Measurements from ENCODE around the gene FBXL4. TPM values are rescaled to one million over a fixed set of nuclear protein-coding genes. Genes with fewer than 3 reads are reported as not detected.

FBXL4 gene
- total and polyA plus RNA-seq, 10 of the 15 experiments (the other 5 are each of a cell fraction or from before 2014, with no cell fraction given), result 2.9 to 16.9 (median 7.2) TPM

GRCh38 chr6:98823428-98824161 lies 124.2 kb downstream of the FBXL4 start:
- H3K27me3 ChIP-seq (replicated peaks in 1 of 2; ENCODE audit: control insufficient read depth in 2 of 2, insufficient read depth in 2 of 2, low read length in 1 of 2), result peaks cover 10 to 17% of the 10 kb centered on the region in 2 experiments
- no peak for FAIRE-seq
- H3K4me1 ChIP-seq (ENCODE audit: control insufficient read depth, insufficient read depth, low read length), result no peaks in the 10 kb centered on the region
- intact Hi-C loops (cut with micrococcal nuclease; ENCODE audit: unreplicated experiment), result no loop called here
- H3K4me2 ChIP-seq (ENCODE audit: control insufficient read depth, insufficient read depth), result no peak overlapping the region
- no peak for ATAC-seq
- DNase-seq (ENCODE audit: low read depth, low spot score), result no peak
- no peaks in the 10 kb centered on the region for H3K36me3 ChIP-seq (ENCODE audit: control insufficient read depth in 2 of 2, insufficient read depth in 2 of 2, low read length in 1 of 2)
- H3K9me3 ChIP-seq (replicated peaks; ENCODE audit: control insufficient read depth, insufficient read depth, low read length), result no peaks in the 10 kb centered on the region
- 35% methylated on average over 12 of the region's 12 CpGs for WGBS (ENCODE audit: insufficient coverage, insufficient replicate concordance, low lambda C conversion rate, missing lambda C conversion rate)
- no peak overlapping the region for H3K27ac ChIP-seq (ENCODE audit: control insufficient read depth, insufficient read depth)
- no peak overlapping the region for H2AFZ ChIP-seq (ENCODE audit: control insufficient read depth, low read depth, low read length)
- in situ Hi-C loops (cut with MboI), result no loop called here
- no peaks in the 10 kb centered on the region for H3K79me2 ChIP-seq (ENCODE audit: control insufficient read depth, insufficient read depth, low read length)
- H3K9ac ChIP-seq (ENCODE audit: control insufficient read depth, insufficient read depth, low read length), result no peak overlapping the region
- ChIA-PET RAD21 (ENCODE audit: unreplicated experiment) (no interaction called here), POLR2A (no interaction called here), CTCF (no interaction called here), SMC1A (ENCODE audit: uncharacterized antibody, unreplicated experiment) (no interaction called here)
- no peaks in the 10 kb centered on the region for H4K20me1 ChIP-seq (ENCODE audit: control insufficient read depth, insufficient read depth)
- no TSS peak for BruUV-seq (replicated peaks)
- H3K4me3 ChIP-seq, result no peak overlapping the region
- TF ChIP-seq KDM1A (IDR thresholded peaks at IDR 0.05; ENCODE audit: borderline replicate concordance) (no peak), STAT3 (IDR thresholded peaks at IDR 0.05; ENCODE audit: low read depth, low read length) (no peak), HDGF (IDR thresholded peaks at IDR 0.05) (no peak), CBX5 (IDR thresholded peaks at IDR 0.05; ENCODE audit: low read depth) (no peak), SREBF2 (IDR thresholded peaks at IDR 0.05; ENCODE audit: low read length) (no peak), ZZZ3 (IDR thresholded peaks at IDR 0.05; ENCODE audit: control insufficient read depth, insufficient read length, low read depth) (no peak), RUNX3 (IDR thresholded peaks at IDR 0.05; ENCODE audit: low read length) (no peak), SP1 (IDR thresholded peaks at IDR 0.05; ENCODE audit: low read depth, low read length) (no peak), MEF2B (IDR thresholded peaks at IDR 0.05; ENCODE audit: partially characterized antibody, poor library complexity, severe bottlenecking) (no peak), SUZ12 (IDR thresholded peaks at IDR 0.05; ENCODE audit: unreplicated experiment) (no peak)
- TF ChIP-seq, protein P1, sequence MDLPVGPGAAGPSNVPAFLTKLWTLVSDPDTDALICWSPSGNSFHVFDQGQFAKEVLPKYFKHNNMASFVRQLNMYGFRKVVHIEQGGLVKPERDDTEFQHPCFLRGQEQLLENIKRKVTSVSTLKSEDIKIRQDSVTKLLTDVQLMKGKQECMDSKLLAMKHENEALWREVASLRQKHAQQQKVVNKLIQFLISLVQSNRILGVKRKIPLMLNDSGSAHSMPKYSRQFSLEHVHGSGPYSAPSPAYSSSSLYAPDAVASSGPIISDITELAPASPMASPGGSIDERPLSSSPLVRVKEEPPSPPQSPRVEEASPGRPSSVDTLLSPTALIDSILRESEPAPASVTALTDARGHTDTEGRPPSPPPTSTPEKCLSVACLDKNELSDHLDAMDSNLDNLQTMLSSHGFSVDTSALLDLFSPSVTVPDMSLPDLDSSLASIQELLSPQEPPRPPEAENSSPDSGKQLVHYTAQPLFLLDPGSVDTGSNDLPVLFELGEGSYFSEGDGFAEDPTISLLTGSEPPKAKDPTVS (IDR thresholded peaks at IDR 0.05; ENCODE audit: low read depth, low read length), result no peak
- TF ChIP-seq, protein P2, sequence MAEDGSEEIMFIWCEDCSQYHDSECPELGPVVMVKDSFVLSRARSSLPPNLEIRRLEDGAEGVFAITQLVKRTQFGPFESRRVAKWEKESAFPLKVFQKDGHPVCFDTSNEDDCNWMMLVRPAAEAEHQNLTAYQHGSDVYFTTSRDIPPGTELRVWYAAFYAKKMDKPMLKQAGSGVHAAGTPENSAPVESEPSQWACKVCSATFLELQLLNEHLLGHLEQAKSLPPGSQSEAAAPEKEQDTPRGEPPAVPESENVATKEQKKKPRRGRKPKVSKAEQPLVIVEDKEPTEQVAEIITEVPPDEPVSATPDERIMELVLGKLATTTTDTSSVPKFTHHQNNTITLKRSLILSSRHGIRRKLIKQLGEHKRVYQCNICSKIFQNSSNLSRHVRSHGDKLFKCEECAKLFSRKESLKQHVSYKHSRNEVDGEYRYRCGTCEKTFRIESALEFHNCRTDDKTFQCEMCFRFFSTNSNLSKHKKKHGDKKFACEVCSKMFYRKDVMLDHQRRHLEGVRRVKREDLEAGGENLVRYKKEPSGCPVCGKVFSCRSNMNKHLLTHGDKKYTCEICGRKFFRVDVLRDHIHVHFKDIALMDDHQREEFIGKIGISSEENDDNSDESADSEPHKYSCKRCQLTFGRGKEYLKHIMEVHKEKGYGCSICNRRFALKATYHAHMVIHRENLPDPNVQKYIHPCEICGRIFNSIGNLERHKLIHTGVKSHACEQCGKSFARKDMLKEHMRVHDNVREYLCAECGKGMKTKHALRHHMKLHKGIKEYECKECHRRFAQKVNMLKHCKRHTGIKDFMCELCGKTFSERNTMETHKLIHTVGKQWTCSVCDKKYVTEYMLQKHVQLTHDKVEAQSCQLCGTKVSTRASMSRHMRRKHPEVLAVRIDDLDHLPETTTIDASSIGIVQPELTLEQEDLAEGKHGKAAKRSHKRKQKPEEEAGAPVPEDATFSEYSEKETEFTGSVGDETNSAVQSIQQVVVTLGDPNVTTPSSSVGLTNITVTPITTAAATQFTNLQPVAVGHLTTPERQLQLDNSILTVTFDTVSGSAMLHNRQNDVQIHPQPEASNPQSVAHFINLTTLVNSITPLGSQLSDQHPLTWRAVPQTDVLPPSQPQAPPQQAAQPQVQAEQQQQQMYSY (CRISPR knock-in tag; IDR thresholded peaks at IDR 0.05), result no peak
- TF ChIP-seq, protein P3, sequence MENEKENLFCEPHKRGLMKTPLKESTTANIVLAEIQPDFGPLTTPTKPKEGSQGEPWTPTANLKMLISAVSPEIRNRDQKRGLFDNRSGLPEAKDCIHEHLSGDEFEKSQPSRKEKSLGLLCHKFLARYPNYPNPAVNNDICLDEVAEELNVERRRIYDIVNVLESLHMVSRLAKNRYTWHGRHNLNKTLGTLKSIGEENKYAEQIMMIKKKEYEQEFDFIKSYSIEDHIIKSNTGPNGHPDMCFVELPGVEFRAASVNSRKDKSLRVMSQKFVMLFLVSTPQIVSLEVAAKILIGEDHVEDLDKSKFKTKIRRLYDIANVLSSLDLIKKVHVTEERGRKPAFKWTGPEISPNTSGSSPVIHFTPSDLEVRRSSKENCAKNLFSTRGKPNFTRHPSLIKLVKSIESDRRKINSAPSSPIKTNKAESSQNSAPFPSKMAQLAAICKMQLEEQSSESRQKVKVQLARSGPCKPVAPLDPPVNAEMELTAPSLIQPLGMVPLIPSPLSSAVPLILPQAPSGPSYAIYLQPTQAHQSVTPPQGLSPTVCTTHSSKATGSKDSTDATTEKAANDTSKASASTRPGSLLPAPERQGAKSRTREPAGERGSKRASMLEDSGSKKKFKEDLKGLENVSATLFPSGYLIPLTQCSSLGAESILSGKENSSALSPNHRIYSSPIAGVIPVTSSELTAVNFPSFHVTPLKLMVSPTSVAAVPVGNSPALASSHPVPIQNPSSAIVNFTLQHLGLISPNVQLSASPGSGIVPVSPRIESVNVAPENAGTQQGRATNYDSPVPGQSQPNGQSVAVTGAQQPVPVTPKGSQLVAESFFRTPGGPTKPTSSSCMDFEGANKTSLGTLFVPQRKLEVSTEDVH (IDR thresholded peaks at IDR 0.05; ENCODE audit: low read depth, partially characterized antibody), result no peak
